ENCODE data around the gene DENND5A. TPM values are rescaled to one million over a fixed set of nuclear protein-coding genes. Genes with fewer than 3 reads are reported as not detected.

The DENND5A gene
- total RNA-seq, 6 experiments from 2014 or later = 14.4 to 38.7 (median 20.4) TPM

DNA sequence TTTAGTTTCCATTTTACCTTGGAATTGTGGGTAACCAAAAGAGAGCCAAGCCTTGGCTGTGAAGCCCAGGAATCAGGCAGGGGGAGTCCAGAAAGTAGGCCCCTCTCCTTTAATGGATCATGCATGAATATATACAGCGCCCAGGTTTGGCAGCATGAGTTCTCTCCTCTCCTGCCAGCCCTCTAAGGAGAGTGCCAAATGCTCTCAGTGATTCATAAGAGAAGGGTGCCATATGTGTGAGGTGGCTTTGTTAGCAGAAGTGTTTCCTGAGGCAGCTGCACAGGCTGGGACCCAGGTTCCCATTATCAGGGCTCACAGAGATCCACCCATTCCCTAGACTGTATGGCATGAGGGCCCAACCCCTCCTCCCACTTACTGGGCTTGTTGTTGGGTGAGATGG, 121.4 kb downstream of the DENND5A start:
- Histone ChIP-seq H3K27ac (no peak overlapping the region), H3K36me3 (peaks cover 0 to 63% (median 10%) of the 10 kb centered on the region in 4 donors), H3K27me3 (no peaks in the 10 kb centered on the region), H3K4me1 (peaks cover 0 to 19% (median 10%) of the 10 kb centered on the region in 4 donors), H3K4me3 (no peak overlapping the region), H3K9me3 (no peaks in the 10 kb centered on the region)
- TF ChIP-seq, protein P1, sequence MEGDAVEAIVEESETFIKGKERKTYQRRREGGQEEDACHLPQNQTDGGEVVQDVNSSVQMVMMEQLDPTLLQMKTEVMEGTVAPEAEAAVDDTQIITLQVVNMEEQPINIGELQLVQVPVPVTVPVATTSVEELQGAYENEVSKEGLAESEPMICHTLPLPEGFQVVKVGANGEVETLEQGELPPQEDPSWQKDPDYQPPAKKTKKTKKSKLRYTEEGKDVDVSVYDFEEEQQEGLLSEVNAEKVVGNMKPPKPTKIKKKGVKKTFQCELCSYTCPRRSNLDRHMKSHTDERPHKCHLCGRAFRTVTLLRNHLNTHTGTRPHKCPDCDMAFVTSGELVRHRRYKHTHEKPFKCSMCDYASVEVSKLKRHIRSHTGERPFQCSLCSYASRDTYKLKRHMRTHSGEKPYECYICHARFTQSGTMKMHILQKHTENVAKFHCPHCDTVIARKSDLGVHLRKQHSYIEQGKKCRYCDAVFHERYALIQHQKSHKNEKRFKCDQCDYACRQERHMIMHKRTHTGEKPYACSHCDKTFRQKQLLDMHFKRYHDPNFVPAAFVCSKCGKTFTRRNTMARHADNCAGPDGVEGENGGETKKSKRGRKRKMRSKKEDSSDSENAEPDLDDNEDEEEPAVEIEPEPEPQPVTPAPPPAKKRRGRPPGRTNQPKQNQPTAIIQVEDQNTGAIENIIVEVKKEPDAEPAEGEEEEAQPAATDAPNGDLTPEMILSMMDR (IDR thresholded peaks at IDR 0.05) = no peak
- TF ChIP-seq POLR2A (IDR thresholded peaks at IDR 0.05) = no peak
- DNase-seq (no peak), ATAC-seq (no peak)
- intact Hi-C loops (cut with DNase I) = no loop called here
- whole genome bisulfite sequencing (ENCODE audit: insufficient coverage, low coverage, low lambda C conversion rate, missing lambda C conversion rate) = 100% methylated on average over 1 of the region's 1 CpG

DNA sequence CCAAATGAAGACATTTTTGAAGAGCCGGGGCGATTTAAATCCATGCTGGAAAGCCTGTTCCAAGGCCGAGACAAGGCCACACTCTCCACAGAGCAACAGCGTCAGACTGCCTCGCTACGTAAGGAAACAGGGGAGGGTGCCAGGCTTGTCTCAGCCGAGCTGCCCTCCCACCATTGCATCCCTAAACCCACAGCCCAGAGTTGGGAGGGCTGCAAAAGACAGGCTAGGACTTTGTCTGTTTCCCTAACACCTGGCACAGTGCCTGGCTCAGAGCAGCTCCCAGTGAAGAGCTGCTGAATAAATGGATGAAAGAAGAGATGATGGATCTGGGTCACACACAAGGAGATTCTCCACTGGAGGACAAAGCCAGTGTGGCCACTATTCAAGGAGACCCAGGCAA, 122.4 kb downstream of the DENND5A start:
- H3K4me3 ChIP-seq = no peak overlapping the region
- DNase-seq = no peak
- intact Hi-C loops (cut with DNase I) = no loop called here

DNA sequence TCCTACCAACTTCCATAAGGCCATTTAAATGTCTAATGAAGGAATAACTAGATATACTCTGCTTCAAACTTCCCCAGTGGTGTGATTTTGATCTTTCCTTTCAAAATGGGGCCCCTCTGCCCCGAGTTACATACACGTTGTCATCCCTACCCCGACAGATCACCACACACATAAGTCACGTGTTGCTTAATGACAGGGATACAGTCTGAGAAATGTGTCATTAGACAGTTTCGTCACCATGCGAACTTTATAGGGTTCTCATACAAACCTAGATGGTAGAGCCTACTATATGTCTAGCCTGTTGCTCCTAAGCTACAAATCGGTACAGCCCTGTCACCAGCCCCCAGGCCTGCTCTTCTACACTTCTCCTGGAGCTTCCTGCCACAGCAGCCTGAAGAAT, 124.0 kb downstream of the DENND5A start:
- Histone ChIP-seq H3K9me3 (no peaks in the 10 kb centered on the region), H3K36me3 (peaks cover 0 to 41% (median 8%) of the 10 kb centered on the region in 4 donors), H3K27ac (no peak overlapping the region), H3K4me3 (no peak overlapping the region), H3K27me3 (no peaks in the 10 kb centered on the region), H3K4me1 (peaks cover 0 to 21% (median 10%) of the 10 kb centered on the region in 4 donors)
- WGBS (ENCODE audit: insufficient coverage, low coverage, low lambda C conversion rate, missing lambda C conversion rate) = 82% methylated on average over 7 of the region's 7 CpGs
- DNase-seq = no peak
- intact Hi-C loops (cut with DNase I) = no loop called here
- no peak for ATAC-seq
- TF ChIP-seq, protein P1 (IDR thresholded peaks at IDR 0.05) = no peak
- no peak for TF ChIP-seq POLR2A (IDR thresholded peaks at IDR 0.05)

More for the DNA sequence above, 122.4 kb downstream of the DENND5A start:
- Histone ChIP-seq H3K27ac (no peak overlapping the region), H3K9me3 (no peaks in the 10 kb centered on the region), H3K36me3 (peaks cover 0 to 56% (median 10%) of the 10 kb centered on the region in 4 donors), H3K4me1 (peaks cover 0 to 21% (median 10%) of the 10 kb centered on the region in 4 donors), H3K27me3 (no peaks in the 10 kb centered on the region)
- 92% methylated on average over 7 of the region's 7 CpGs for WGBS (ENCODE audit: insufficient coverage, low coverage, low lambda C conversion rate, missing lambda C conversion rate)
- TF ChIP-seq, protein P1 (IDR thresholded peaks at IDR 0.05) = no peak
- no peak for TF ChIP-seq POLR2A (IDR thresholded peaks at IDR 0.05)
- no peak for ATAC-seq

DNA sequence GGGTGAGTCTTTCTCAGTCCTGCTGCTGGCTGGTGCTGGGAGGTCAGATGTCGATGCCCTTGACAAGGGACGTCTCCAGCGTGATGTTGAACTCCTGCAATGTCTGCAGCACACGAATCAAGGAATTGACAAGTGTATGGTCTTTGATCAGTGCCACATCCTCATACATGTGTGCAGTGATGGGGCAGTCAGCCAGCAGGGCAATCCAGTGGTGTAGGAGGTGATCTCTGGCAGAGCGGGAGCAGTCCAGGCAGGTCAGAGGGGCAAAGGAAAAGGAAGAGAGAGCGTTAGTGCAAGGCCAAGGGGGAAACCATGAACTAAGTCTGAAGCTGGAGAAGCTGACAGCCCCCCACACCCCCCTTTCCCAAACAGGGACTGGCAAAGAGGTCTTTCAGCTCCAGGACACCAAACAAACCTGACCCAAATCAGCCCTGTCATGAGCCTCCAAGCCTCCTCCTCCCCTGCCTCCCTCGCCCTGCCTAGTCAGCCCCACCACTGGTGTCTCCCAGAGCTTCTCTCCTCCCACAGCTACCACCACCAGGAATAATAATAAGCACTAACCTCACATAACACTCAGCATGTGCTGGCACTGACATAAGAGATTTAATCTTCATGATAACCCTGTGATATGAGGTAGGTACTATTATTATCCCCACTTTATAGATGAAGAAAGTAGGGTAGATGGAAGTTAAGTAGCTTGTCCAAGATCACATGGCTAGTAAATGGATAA, 125.4 kb downstream of the DENND5A start:
- peaks cover 0 to 34% (median 8%) of the 10 kb centered on the region in 4 donors for H3K36me3 ChIP-seq
- WGBS (ENCODE audit: insufficient coverage, low coverage, low lambda C conversion rate, missing lambda C conversion rate) = 23% methylated on average over 6 of the region's 7 CpGs
- intact Hi-C loops (cut with DNase I) = loop anchor here in 1 of 2 donors (10.0 kb wide), 1 partner anchor 125 kb away; no protein-coding TSS in a partner anchor
- TF ChIP-seq POLR2A (IDR thresholded peaks at IDR 0.05) = no peak
- TF ChIP-seq, protein P1 (IDR thresholded peaks at IDR 0.05) = no peak
- peak overlapping the region in 1 of 3 donors; percentile 68 for H3K27ac ChIP-seq
- no peaks in the 10 kb centered on the region for H3K9me3 ChIP-seq
- peak; percentile 51 to 71 (median 59) for ATAC-seq
- DNase-seq = peak; percentile 57 to 68 (median 61)
- H3K4me3 ChIP-seq = no peak overlapping the region
- no peaks in the 10 kb centered on the region for H3K27me3 ChIP-seq
- peaks cover 0 to 21% (median 10%) of the 10 kb centered on the region in 4 donors for H3K4me1 ChIP-seq

Data from right lobe of liver (tissue), 6 donors.